Naive thymus-derived CD4-positive, alpha-beta T cell (primary cell): ENCODE measurements around the gene DUS1L. TPM values are rescaled to one million over a fixed set of nuclear protein-coding genes. Genes with fewer than 3 reads are reported as not detected.

Experiments
- ATAC-seq: fragments of 150-1000 bp; cut with Tn5 transposase; 2 replicates; pipeline ENCODE4 v1.10.0; 2021; ENCODE audit warnings: mild to moderate bottlenecking, moderate library complexity
- CTCF ChIA-PET: fragments of 350-600 bp; sonication (Branson Sonifier 250); formaldehyde crosslinking; loops from one replicate; lab custom pipeline; 2021; ENCODE audit warnings: antibody characterized with exemption; lab: Charles Lee
- POLR2A ChIA-PET: fragments of 350-600 bp; sonication (Branson Sonifier 250); formaldehyde crosslinking; loops from one replicate; lab custom pipeline; 2021; ENCODE audit warnings: antibody characterized with exemption, inconsistent platforms; lab: Charles Lee
- DNase-seq, 9 donors: peaks; one replicate each; pipeline versions ENCODE4 v3.0.0 to v3.0.0-alpha.2; 2020 to 2022; ENCODE audit warnings: mixed read lengths in 1 of 9
- H3K27ac ChIP-seq: one replicate; pipeline ENCODE4 v1.7.0; 2013; ENCODE audit warnings: mild to moderate bottlenecking, low read depth, low read length, moderate library complexity
- H3K27me3 ChIP-seq, 2 donors: one replicate each; pipeline ENCODE4 v1.7.0; 2013; ENCODE audit warnings: low read length in 2 of 2, mild to moderate bottlenecking in 2 of 2, moderate library complexity in 2 of 2; ENCODE audit not compliant: control insufficient read depth in 2 of 2, insufficient read depth in 2 of 2
- H3K36me3 ChIP-seq, 3 experiments: 1 replicate in 2 of 3; 2 replicates in 1 of 3; pipeline ENCODE4 v1.7.0; 2013; ENCODE audit warnings: low read length in 3 of 3, mild to moderate bottlenecking in 3 of 3, moderate library complexity in 1 of 3; ENCODE audit not compliant: insufficient read depth in 3 of 3, control insufficient read depth in 2 of 3
- H3K4me1 ChIP-seq, 2 donors: one replicate each; pipeline ENCODE4 v1.7.0; 2013; ENCODE audit warnings: low read length in 2 of 2, mild to moderate bottlenecking in 2 of 2, moderate library complexity in 1 of 2; ENCODE audit not compliant: control insufficient read depth in 2 of 2, insufficient read depth in 2 of 2
- H3K4me3 ChIP-seq: 2 replicates; pipeline ENCODE4 v1.7.0; 2013; ENCODE audit warnings: mild to moderate bottlenecking, low read length
- H3K9me3 ChIP-seq, 3 experiments: 1 replicate in 2 of 3; 2 replicates in 1 of 3; pipeline ENCODE4 v1.7.0; 2013; ENCODE audit warnings: low read length in 3 of 3; ENCODE audit not compliant: control insufficient read depth in 2 of 3
- H3K27ac Mint-ChIP-seq, 9 donors: one replicate each; pipeline ENCODE4 v1.8.0; 2020 to 2022; ENCODE audit warnings: mixed read lengths in 9 of 9, mild to moderate bottlenecking in 8 of 9, moderate library complexity in 5 of 9, inconsistent platforms in 2 of 9
- H3K27me3 Mint-ChIP-seq, 5 donors: one replicate each; pipeline ENCODE4 v1.8.0; 2021 to 2022; ENCODE audit warnings: mixed read lengths in 5 of 5, mild to moderate bottlenecking in 1 of 5
- H3K36me3 Mint-ChIP-seq, 5 donors: one replicate each; pipeline ENCODE4 v1.8.0; 2020 to 2022; ENCODE audit warnings: mixed read lengths in 5 of 5, mild to moderate bottlenecking in 3 of 5, inconsistent platforms in 1 of 5
- H3K4me1 Mint-ChIP-seq, 7 donors: one replicate each; pipeline ENCODE4 v1.8.0; 2020 to 2022; ENCODE audit warnings: mixed read lengths in 7 of 7, mild to moderate bottlenecking in 3 of 7, inconsistent platforms in 1 of 7
- H3K4me3 Mint-ChIP-seq, 10 donors: one replicate each; pipeline ENCODE4 v1.8.0; 2020 to 2022; ENCODE audit warnings: mild to moderate bottlenecking in 10 of 10, mixed read lengths in 10 of 10, moderate library complexity in 6 of 10, inconsistent platforms in 2 of 10
- H3K9me3 Mint-ChIP-seq, 11 donors: one replicate each; pipeline ENCODE4 v1.8.0; 2020 to 2022; ENCODE audit warnings: mixed read lengths in 11 of 11, mild to moderate bottlenecking in 4 of 11, inconsistent platforms in 1 of 11, moderate library complexity in 1 of 11
- intact Hi-C, 2 donors: fragments of 100-400 bp; cut with micrococcal nuclease; formaldehyde crosslinking; loops; one replicate each; pipeline ENCODE4 v1.15.1; 2023
- polyA plus RNA-seq, 2 donors: library from polyadenylated mRNA; unstranded; fragments of 300-500 nt; fragmentation: Illumina TruSeq; gene quantifications; one replicate each; pipeline ENCODE4 v1.2.3, GENCODE V29; 2021
- total RNA-seq, 6 experiments: library from RNA in 5 of 6; stranded (reverse) in 5 of 6; gene quantifications; 1 replicate in 5 of 6; 2 replicates in 1 of 6; pipeline ENCODE4 v1.2.3 and lab custom pipeline; 2021 to 2026

DUS1L gene
- total and polyA plus RNA-seq, 7 experiments from 2014 or later: 52.9 to 157 (median 143) TPM

DNA sequence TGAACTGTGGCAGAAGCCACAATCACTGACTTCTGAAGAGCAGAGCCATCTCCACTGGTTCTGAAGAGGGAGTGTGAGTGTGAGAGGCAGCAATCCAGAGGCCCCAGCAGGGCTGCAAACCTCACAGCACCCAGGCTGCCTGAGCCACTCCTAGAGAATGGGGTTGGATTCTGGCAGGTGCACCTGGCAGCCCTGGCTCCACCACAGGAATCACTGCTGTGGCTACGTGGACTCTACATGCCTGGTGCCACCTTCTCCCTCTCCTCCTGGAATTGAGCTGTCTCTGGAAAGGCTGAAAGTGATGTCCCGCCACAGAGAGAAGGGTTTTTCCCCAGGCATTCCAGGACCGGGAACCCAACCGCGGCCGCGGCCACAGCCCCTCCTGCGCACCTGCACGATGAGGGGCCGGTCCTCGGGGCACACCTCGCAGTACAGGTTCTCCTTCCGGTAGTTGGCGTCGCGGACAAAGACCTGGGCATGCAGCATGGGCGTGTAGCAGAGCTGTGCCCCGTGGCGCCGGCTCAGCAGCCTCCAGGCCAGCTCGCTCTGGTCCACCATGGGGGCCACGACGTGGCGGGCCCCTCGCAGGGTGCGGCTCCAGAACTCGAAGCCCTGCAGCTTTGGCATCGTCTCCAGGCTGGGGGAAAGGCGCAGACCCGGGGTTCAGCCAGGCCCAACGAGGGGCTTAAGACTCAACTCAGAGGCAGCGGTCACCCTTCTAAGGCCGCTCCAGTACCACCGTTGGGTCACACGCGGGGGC is 991 bp downstream of the DUS1L start:
- intact Hi-C loops: loop anchor here (1.0 kb wide), 6 partner anchors 13 to 62 kb away; partner anchors contain the start of genes DCXR (in 1 of the 2), FASN (in 1 of the 2), GPS1 (in 1 of the 2) and LRRC45 (in 1 of the 2)
- no peak for ATAC-seq
- ChIA-PET CTCF (interaction anchor here (1.0 kb wide), 1 partner anchor 27 kb away, joined by 3 read pairs; the partner anchor contains the start of gene DCXR), POLR2A (interaction anchor here (1.1 to 3.9 kb wide), 4 partner anchors 12 to 227 kb away, joined by 5 to 54 read pairs (median 6); partner anchors contain the start of genes CENPX, GPS1, LRRC45 and RFNG)
- Mint-ChIP-seq H3K27ac (peak overlapping the region in 7 of 9 donors; percentile 38 to 82 (median 62)), H3K4me1 (peaks cover 0 to 18% (median 10%) of the 10 kb centered on the region in 7 donors), H3K36me3 (peaks cover 0 to 4% (median 0%) of the 10 kb centered on the region in 5 donors), H3K27me3 (no peaks in the 10 kb centered on the region), H3K4me3 (peak overlapping the region; percentile 47 to 81 (median 70)), H3K9me3 (no peaks in the 10 kb centered on the region)
- peak overlapping the region; percentile 86 for H3K27ac ChIP-seq
- no peaks in the 10 kb centered on the region for H3K9me3 ChIP-seq
- H3K27me3 ChIP-seq: no peaks in the 10 kb centered on the region
- H3K4me3 ChIP-seq: peak overlapping the region; percentile 62
- H3K4me1 ChIP-seq: peaks cover 8 to 27% of the 10 kb centered on the region in 2 donors
- DNase-seq: peak in 1 of 9 donors; percentile 7
- peaks cover 0 to 42% (median 6%) of the 10 kb centered on the region in 3 experiments for H3K36me3 ChIP-seq

DNA sequence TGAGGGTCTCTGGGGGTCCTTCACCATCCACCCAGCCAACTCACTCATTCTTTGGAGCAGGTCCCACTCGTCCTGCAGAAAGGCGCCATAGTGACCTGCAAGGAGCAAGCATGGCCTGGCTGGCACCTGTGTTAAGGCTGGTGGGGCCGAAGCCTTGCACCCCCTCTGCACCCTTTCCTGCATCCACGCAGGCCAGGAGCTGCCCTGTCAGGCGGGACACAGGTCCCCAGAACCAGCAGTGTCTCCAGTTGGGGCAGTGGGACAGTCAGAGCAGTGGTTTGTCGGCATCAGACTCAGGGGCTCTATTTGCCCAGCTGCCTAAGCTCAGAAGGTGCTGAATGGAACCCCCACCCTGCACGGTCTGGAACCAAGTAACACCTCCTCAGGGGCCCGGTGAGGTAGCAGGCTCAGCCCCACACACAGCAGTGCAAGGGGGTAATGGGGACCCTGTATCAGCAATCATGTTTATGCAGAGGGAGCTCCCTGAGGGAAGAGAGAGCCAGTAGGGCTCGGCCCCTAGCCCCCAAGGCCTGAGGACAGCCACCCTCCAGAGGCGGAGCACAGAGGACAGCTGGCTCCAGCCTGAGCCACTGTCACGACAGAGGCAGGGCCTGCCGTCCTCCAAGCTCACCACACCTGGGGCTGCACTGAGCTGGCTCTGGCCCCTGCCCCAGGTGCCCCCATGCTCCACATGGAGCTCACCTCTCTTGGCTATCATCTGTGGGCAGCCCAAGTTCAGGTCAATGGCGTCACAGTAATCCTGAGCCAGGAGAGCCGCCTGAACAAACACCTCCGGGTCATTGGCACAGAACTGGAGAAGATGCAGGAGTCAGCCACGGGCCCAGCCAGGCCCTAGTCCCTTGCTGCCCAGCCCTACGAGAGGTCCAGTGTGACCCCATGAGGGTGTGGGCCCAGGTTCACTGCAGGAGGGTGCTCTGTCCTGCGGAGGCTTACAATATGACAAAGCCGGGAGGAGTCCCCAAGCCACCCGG is 1.9 kb downstream of the DUS1L start:
- peak overlapping the region; percentile 19 for H3K27ac ChIP-seq
- Mint-ChIP-seq H3K9me3 (no peaks in the 10 kb centered on the region), H3K4me3 (peak overlapping the region; percentile 47 to 81 (median 70)), H3K36me3 (peaks cover 0 to 4% (median 0%) of the 10 kb centered on the region in 5 donors), H3K4me1 (peaks cover 0 to 18% (median 10%) of the 10 kb centered on the region in 7 donors), H3K27ac (peak overlapping the region in 7 of 9 donors; percentile 21 to 76 (median 57)), H3K27me3 (no peaks in the 10 kb centered on the region)
- ATAC-seq (no peak), DNase-seq (peak in 1 of 9 donors; percentile 7)
- peaks cover 8 to 27% of the 10 kb centered on the region in 2 donors for H3K4me1 ChIP-seq
- peaks cover 0 to 51% (median 7%) of the 10 kb centered on the region in 3 experiments for H3K36me3 ChIP-seq
- CTCF ChIA-PET: no interaction called here
- no peak overlapping the region for H3K4me3 ChIP-seq
- H3K9me3 ChIP-seq: no peaks in the 10 kb centered on the region
- H3K27me3 ChIP-seq: no peaks in the 10 kb centered on the region
- intact Hi-C loops: no loop called here
- POLR2A ChIA-PET: interaction anchor here (1.7 to 3.9 kb wide), 2 partner anchors 11 to 63 kb away, joined by 6 to 54 read pairs; partner anchors contain the start of genes GPS1 and RFNG

DNA sequence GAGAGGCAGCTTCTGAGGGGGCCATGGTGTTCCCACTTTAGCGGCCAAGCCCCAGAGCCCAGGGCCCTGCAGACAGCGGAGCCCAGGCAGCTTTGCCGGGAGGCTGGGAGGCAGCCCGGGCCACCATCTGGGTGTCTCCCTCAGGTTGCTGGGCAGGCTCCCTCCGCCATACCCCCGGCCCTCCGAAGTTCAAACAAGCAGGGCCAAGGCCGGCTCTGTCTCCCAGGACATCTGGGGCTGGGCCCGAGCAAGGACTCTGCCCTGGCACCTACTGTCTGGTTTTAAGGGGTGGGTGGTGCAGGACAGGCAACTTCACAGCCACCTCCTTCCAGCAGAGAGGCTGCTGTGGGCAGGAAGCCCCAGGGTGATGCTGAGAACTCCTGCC is 2.6 kb downstream of the DUS1L start:
- no peaks in the 10 kb centered on the region for H3K9me3 ChIP-seq
- Mint-ChIP-seq H3K27me3 (no peaks in the 10 kb centered on the region), H3K4me1 (peaks cover 0 to 18% (median 10%) of the 10 kb centered on the region in 7 donors), H3K36me3 (peaks cover 0 to 5% (median 0%) of the 10 kb centered on the region in 5 donors), H3K27ac (no peak overlapping the region), H3K9me3 (no peaks in the 10 kb centered on the region), H3K4me3 (peak overlapping the region in 1 of 10 donors; percentile 44)
- H3K4me1 ChIP-seq: peaks cover 8 to 27% of the 10 kb centered on the region in 2 donors
- H3K36me3 ChIP-seq: peaks cover 0 to 58% (median 7%) of the 10 kb centered on the region in 3 experiments
- no peak overlapping the region for H3K4me3 ChIP-seq
- CTCF ChIA-PET: no interaction called here
- POLR2A ChIA-PET: interaction anchor here (1.7 kb wide), 1 partner anchor 64 kb away, joined by 6 read pairs; no protein-coding TSS in a partner anchor
- H3K27me3 ChIP-seq: no peaks in the 10 kb centered on the region
- H3K27ac ChIP-seq: no peak overlapping the region
- ATAC-seq (no peak), DNase-seq (no peak)
- intact Hi-C loops: no loop called here

DNA sequence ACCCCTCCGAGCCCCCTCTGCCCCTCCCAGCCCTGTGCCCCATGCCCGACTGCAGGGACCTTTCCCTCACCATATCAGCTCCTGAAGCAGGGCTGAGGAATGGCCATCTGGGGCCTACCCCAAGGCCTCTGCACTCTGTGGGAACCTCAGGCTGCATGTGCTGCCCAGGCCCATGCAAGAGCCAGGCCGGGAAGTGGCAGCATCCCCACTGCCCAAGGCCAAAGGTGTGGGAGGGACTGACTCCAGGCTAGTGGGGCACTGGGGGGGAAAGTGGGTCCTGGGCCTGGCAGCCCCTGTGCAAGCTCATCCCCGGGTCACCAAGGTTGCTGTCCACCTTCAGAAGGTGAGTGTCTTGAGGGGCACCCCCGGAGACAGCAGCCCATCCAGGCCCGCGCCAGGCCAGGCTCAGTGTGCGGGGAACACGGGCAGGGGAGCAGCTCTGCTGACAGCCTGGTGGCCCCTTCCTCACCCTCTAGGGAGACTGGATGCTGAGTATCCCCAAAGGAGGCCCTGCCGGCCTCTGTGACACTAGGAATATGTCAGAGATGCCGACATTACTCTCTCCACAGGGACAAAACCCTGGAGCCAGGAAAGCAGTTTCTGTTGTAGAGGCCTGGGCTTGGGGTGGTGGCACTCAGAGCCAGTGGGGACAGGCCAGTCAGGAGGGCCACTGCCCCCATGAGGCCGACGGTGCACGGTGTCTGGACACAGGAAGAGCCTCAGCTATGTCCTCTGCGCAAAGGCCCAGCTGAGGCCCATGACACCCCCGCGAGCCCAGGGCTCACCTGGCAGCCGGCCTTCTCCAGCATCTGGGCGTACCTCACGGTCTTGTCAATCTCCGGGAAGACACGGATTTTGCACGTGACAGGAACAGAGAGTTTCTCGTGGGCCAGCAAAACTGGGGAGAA is 3.3 kb downstream of the DUS1L start:
- Mint-ChIP-seq H3K4me3 (peak overlapping the region in 1 of 10 donors; percentile 44), H3K27me3 (no peaks in the 10 kb centered on the region), H3K27ac (peak overlapping the region in 2 of 9 donors; percentile 33 to 51), H3K4me1 (peaks cover 0 to 18% (median 10%) of the 10 kb centered on the region in 7 donors), H3K36me3 (peaks cover 0 to 9% (median 0%) of the 10 kb centered on the region in 5 donors), H3K9me3 (no peaks in the 10 kb centered on the region)
- no peaks in the 10 kb centered on the region for H3K9me3 ChIP-seq
- H3K4me3 ChIP-seq: no peak overlapping the region
- peaks cover 8 to 27% of the 10 kb centered on the region in 2 donors for H3K4me1 ChIP-seq
- H3K27me3 ChIP-seq: no peaks in the 10 kb centered on the region
- ChIA-PET CTCF (no interaction called here), POLR2A (interaction anchor here (0.8 kb wide), 1 partner anchor 9 kb away, joined by 4 read pairs; no protein-coding TSS in a partner anchor)
- no peak for DNase-seq
- ATAC-seq: no peak
- intact Hi-C loops: no loop called here
- H3K36me3 ChIP-seq: peaks cover 0 to 65% (median 10%) of the 10 kb centered on the region in 3 experiments
- H3K27ac ChIP-seq: no peak overlapping the region

DNA sequence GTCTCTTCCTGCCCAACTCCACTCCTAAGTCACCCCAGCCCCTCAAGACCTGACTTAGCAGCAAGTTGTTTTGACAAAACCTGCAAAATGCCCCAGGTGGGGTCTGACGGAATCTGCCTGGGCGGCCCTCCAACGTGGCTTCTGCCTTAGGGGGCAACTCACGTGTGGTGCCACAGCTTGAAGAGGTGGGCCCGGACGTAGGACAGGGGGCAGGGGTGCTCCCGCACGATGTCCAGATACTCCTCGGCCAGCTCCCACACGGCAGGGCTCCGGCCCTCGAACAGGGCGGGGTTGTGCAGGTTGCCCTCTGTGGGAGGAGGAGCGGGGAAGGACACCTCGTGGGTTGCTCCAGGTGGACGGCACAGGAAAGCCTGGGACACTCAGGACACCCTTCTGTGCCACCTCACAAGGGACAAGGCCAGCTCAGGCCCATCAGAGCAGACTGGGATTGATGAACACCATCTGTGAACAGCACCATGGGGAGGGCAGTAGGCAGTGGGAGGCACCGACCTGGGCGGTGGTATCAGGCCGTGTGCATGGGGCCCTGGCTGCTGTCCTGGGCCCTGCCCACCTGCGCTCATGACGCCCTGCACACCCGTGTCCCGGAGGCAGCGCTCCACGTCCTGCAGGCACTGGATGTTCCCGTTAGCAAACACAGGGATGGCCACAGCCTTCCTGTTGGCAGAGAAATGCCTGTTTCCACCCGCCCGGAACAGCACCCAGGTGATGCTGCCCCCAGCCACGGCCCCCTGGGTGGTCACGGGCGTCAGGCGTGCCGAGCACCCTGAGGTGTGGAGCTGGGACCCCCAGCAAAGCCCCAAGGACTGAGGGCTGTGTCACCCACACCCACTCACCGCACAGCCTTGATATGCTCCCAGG is 4.3 kb downstream of the DUS1L start:
- Mint-ChIP-seq H3K27ac (peak overlapping the region in 2 of 9 donors; percentile 17 to 61), H3K4me3 (no peak overlapping the region), H3K9me3 (no peaks in the 10 kb centered on the region), H3K36me3 (peaks cover 0 to 9% (median 0%) of the 10 kb centered on the region in 5 donors), H3K27me3 (no peaks in the 10 kb centered on the region), H3K4me1 (peaks cover 0 to 12% (median 8%) of the 10 kb centered on the region in 7 donors)
- ATAC-seq: no peak
- POLR2A ChIA-PET: interaction anchor here (0.8 kb wide), 1 partner anchor 8 kb away, joined by 4 read pairs; no protein-coding TSS in a partner anchor
- Histone ChIP-seq H3K27ac (no peak overlapping the region), H3K9me3 (no peaks in the 10 kb centered on the region), H3K27me3 (no peaks in the 10 kb centered on the region), H3K4me1 (peaks cover 4 to 24% of the 10 kb centered on the region in 2 donors), H3K36me3 (peaks cover 0 to 75% (median 14%) of the 10 kb centered on the region in 3 experiments), H3K4me3 (no peak overlapping the region)
- intact Hi-C loops: no loop called here
- peak in 1 of 9 donors; percentile 7 for DNase-seq
- CTCF ChIA-PET: no interaction called here
